Measurements from ENCODE around the gene C20orf141. TPM values are rescaled to one million over a fixed set of nuclear protein-coding genes. Genes with fewer than 3 reads are reported as not detected.
"Not testable (repeated sequence)": the region's sequence is repeated elsewhere in the genome, so short reads cannot be mapped to it uniquely, and the experiment has no call there.

C20orf141 gene
- total and polyA plus RNA-seq, 2 donors, result 1.3 TPM; not detected in 1

DNA sequence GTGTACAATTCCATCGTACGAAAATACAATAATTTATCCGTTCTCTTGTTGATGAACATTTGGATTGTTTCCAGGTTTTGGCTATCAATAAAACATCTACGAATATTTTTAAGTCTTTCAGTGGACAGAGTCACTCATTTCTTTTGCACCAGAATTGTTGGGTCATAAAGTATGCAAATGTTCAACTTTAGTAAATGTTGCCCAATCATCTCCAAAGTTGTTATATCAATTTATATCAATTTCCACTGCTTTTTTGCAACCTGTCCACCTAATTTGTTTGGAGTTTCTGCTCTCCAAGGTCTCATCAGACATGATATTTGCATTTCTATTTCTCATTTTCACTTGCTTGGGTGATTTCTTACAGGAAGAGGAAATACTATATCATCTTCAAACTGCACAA, 11.9 kb downstream of the C20orf141 start:
- Histone ChIP-seq H3K36me3 (ENCODE audit: control insufficient read depth in 2 of 2, insufficient read depth in 2 of 2, low read length in 1 of 2) (no peaks in the 10 kb centered on the region), H3K4me3 (ENCODE audit: low read length in 2 of 2) (no peak overlapping the region), H3K27ac (ENCODE audit: low read depth in 1 of 2, low read length in 1 of 2) (no peak overlapping the region), H3K4me1 (ENCODE audit: control insufficient read depth in 2 of 2, insufficient read depth in 2 of 2, low read length in 2 of 2) (peaks cover 10% of the 10 kb centered on the region in 2 donors), H3K27me3 (ENCODE audit: control insufficient read depth in 2 of 2, insufficient read depth in 1 of 2, low read length in 1 of 2) (peaks cover 5 to 24% of the 10 kb centered on the region in 2 donors), H3K9me3 (ENCODE audit: control insufficient read depth in 2 of 2, insufficient read depth in 1 of 2, low read length in 1 of 2) (no peaks in the 10 kb centered on the region)
- 97% methylated on average over 4 of the region's 4 CpGs for WGBS
- DNase-seq (ENCODE audit: low read depth in 6 of 9, low spot score in 9 of 9), result no peak

GRCh38 chr20:2829376-2829775, 14.6 kb downstream of the C20orf141 start:
- 80% methylated on average over 6 of the region's 6 CpGs for WGBS
- H3K27me3 ChIP-seq (ENCODE audit: control insufficient read depth in 2 of 2, insufficient read depth in 1 of 2, low read length in 1 of 2), result peaks cover 5 to 20% of the 10 kb centered on the region in 2 donors
- H3K36me3 ChIP-seq (ENCODE audit: control insufficient read depth in 2 of 2, insufficient read depth in 2 of 2, low read length in 1 of 2), result no peaks in the 10 kb centered on the region
- H3K4me3 ChIP-seq (ENCODE audit: low read length in 2 of 2), result no peak overlapping the region
- no peak overlapping the region for H3K27ac ChIP-seq (ENCODE audit: low read depth in 1 of 2, low read length in 1 of 2)
- no peaks in the 10 kb centered on the region for H3K9me3 ChIP-seq (ENCODE audit: control insufficient read depth in 2 of 2, insufficient read depth in 1 of 2, low read length in 1 of 2)
- peaks cover 3 to 8% of the 10 kb centered on the region in 2 donors for H3K4me1 ChIP-seq (ENCODE audit: control insufficient read depth in 2 of 2, insufficient read depth in 2 of 2, low read length in 2 of 2)
- no peak for DNase-seq (ENCODE audit: low read depth in 6 of 9, low spot score in 9 of 9)

- not testable (repeated sequence) for DNase-seq (ENCODE audit: low read depth in 6 of 9, low spot score in 9 of 9); H3K4me1 ChIP-seq (ENCODE audit: control insufficient read depth in 2 of 2, insufficient read depth in 2 of 2, low read length in 2 of 2); H3K4me3 ChIP-seq (ENCODE audit: low read length in 2 of 2); H3K9me3 ChIP-seq (ENCODE audit: control insufficient read depth in 2 of 2, insufficient read depth in 1 of 2, low read length in 1 of 2); H3K27ac ChIP-seq (ENCODE audit: low read depth in 1 of 2, low read length in 1 of 2); H3K36me3 ChIP-seq (ENCODE audit: control insufficient read depth in 2 of 2, insufficient read depth in 2 of 2, low read length in 1 of 2)
- WGBS, result 95% methylated on average over 7 of the region's 7 CpGs
- H3K27me3 ChIP-seq (ENCODE audit: control insufficient read depth in 2 of 2, insufficient read depth in 1 of 2, low read length in 1 of 2), result peaks cover 5 to 19% of the 10 kb centered on the region in 2 donors
Observed at GRCh38 chr20:2831206-2831605, 16.4 kb downstream of the C20orf141 start.

DNA sequence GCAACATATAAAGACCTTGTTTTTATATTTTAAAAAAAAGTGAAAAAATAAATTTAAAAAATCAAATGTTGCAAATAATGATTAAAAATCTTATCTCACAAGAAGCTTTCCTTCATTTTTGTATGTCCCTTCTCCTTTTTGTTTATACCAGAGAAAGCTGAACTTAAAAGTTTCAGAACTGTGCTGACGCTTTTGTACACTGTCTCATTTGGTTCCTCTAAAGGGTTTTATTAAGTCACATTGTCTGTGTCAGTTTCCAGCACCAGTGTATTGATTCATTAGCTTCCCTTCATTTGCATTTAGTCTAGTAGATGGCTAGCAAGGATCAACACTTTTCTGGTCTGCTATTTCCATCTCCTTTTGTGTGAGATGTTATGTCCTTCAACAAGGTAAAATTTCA, 19.0 kb downstream of the C20orf141 start:
- 96% methylated on average over 1 of the region's 1 CpG for WGBS
- no peaks in the 10 kb centered on the region for H3K9me3 ChIP-seq (ENCODE audit: control insufficient read depth in 2 of 2, insufficient read depth in 1 of 2, low read length in 1 of 2)
- no peak overlapping the region for H3K27ac ChIP-seq (ENCODE audit: low read depth in 1 of 2, low read length in 1 of 2)
- H3K4me3 ChIP-seq (ENCODE audit: low read length in 2 of 2), result no peak overlapping the region
- peaks cover 0 to 6% of the 10 kb centered on the region in 2 donors for H3K36me3 ChIP-seq (ENCODE audit: control insufficient read depth in 2 of 2, insufficient read depth in 2 of 2, low read length in 1 of 2)
- no peaks in the 10 kb centered on the region for H3K4me1 ChIP-seq (ENCODE audit: control insufficient read depth in 2 of 2, insufficient read depth in 2 of 2, low read length in 2 of 2)
- no peak for DNase-seq (ENCODE audit: low read depth in 6 of 9, low spot score in 9 of 9)
- H3K27me3 ChIP-seq (ENCODE audit: control insufficient read depth in 2 of 2, insufficient read depth in 1 of 2, low read length in 1 of 2), result peaks cover 2 to 9% of the 10 kb centered on the region in 2 donors

- H3K9me3 ChIP-seq (ENCODE audit: control insufficient read depth in 2 of 2, insufficient read depth in 1 of 2, low read length in 1 of 2), result no peaks in the 10 kb centered on the region
- H3K36me3 ChIP-seq (ENCODE audit: control insufficient read depth in 2 of 2, insufficient read depth in 2 of 2, low read length in 1 of 2), result peaks cover 0 to 6% of the 10 kb centered on the region in 2 donors
- peaks cover 0 to under 1% of the 10 kb centered on the region in 2 donors for H3K4me1 ChIP-seq (ENCODE audit: control insufficient read depth in 2 of 2, insufficient read depth in 2 of 2, low read length in 2 of 2)
- WGBS, result 98% methylated on average over 14 of the region's 14 CpGs
- DNase-seq (ENCODE audit: low read depth in 6 of 9, low spot score in 9 of 9), result no peak
- H3K4me3 ChIP-seq (ENCODE audit: low read length in 2 of 2), result no peak overlapping the region
- peaks cover 0 to 4% of the 10 kb centered on the region in 2 donors for H3K27me3 ChIP-seq (ENCODE audit: control insufficient read depth in 2 of 2, insufficient read depth in 1 of 2, low read length in 1 of 2)
- H3K27ac ChIP-seq (ENCODE audit: low read depth in 1 of 2, low read length in 1 of 2), result no peak overlapping the region
Observed at GRCh38 chr20:2834401-2835110, 19.8 kb downstream of the C20orf141 start.

DNA sequence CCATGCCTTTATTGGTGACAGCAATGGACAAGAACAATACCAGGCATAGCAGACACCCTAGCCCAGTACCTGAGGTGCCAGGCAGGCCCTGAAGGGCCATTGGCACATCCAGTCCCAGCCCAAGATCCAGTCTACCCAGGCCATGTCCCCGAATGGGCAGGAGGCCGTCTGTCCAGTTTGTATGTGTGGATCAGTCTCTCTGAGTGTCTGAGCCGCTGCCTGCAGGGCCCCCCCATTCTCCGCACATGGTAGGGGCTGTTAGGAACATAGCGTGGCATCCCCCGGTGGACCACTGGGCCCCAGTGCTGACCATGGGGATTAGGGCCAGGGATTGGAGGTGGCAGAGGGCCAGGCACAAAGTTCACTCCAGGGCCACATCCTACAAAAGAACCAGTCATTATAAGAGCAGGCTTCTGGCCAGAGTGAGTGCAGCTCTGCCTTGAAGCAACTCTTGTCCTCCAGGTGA, 20.6 kb downstream of the C20orf141 start:
- WGBS, result 99% methylated on average over 6 of the region's 6 CpGs
- H3K9me3 ChIP-seq (ENCODE audit: control insufficient read depth in 2 of 2, insufficient read depth in 1 of 2, low read length in 1 of 2), result no peaks in the 10 kb centered on the region

DNA sequence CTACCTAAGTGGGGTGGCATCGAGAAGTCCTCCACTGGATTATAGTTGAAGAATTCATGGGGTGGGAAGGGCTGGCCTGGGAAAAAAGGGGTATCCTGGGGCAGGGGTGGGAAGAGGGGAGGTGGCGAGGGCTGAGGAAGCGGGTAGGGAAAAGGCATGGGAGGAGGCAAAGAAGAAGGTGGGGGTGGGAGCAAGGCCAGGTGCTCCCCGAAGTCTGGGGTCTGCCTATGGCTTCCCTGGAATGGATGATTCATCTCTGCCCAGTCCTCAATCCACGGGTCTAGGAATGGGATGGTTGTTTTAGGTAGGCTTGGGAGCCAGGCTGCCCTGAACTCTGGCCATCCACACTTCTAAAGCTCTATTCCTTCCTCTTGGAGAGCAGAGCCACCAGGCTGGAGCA, 21.2 kb downstream of the C20orf141 start:
- peaks cover 0 to 6% of the 10 kb centered on the region in 2 donors for H3K36me3 ChIP-seq (ENCODE audit: control insufficient read depth in 2 of 2, insufficient read depth in 2 of 2, low read length in 1 of 2)
- WGBS, result 87% methylated on average over 5 of the region's 5 CpGs
- H3K27me3 ChIP-seq (ENCODE audit: control insufficient read depth in 2 of 2, insufficient read depth in 1 of 2, low read length in 1 of 2), result no peaks in the 10 kb centered on the region
- H3K27ac ChIP-seq (ENCODE audit: low read depth in 1 of 2, low read length in 1 of 2), result no peak overlapping the region
- no peak for DNase-seq (ENCODE audit: low read depth in 6 of 9, low spot score in 9 of 9)
- no peaks in the 10 kb centered on the region for H3K9me3 ChIP-seq (ENCODE audit: control insufficient read depth in 2 of 2, insufficient read depth in 1 of 2, low read length in 1 of 2)
- H3K4me1 ChIP-seq (ENCODE audit: control insufficient read depth in 2 of 2, insufficient read depth in 2 of 2, low read length in 2 of 2), result peaks cover 6 to 8% of the 10 kb centered on the region in 2 donors
- no peak overlapping the region for H3K4me3 ChIP-seq (ENCODE audit: low read length in 2 of 2)

More for the DNA sequence above, 20.6 kb downstream of the C20orf141 start:
- Histone ChIP-seq H3K27ac (ENCODE audit: low read depth in 1 of 2, low read length in 1 of 2) (no peak overlapping the region), H3K36me3 (ENCODE audit: control insufficient read depth in 2 of 2, insufficient read depth in 2 of 2, low read length in 1 of 2) (peaks cover 0 to 6% of the 10 kb centered on the region in 2 donors), H3K27me3 (ENCODE audit: control insufficient read depth in 2 of 2, insufficient read depth in 1 of 2, low read length in 1 of 2) (no peaks in the 10 kb centered on the region), H3K4me1 (ENCODE audit: control insufficient read depth in 2 of 2, insufficient read depth in 2 of 2, low read length in 2 of 2) (peaks cover 4 to 8% of the 10 kb centered on the region in 2 donors), H3K4me3 (ENCODE audit: low read length in 2 of 2) (no peak overlapping the region)
- no peak for DNase-seq (ENCODE audit: low read depth in 6 of 9, low spot score in 9 of 9)

DNA sequence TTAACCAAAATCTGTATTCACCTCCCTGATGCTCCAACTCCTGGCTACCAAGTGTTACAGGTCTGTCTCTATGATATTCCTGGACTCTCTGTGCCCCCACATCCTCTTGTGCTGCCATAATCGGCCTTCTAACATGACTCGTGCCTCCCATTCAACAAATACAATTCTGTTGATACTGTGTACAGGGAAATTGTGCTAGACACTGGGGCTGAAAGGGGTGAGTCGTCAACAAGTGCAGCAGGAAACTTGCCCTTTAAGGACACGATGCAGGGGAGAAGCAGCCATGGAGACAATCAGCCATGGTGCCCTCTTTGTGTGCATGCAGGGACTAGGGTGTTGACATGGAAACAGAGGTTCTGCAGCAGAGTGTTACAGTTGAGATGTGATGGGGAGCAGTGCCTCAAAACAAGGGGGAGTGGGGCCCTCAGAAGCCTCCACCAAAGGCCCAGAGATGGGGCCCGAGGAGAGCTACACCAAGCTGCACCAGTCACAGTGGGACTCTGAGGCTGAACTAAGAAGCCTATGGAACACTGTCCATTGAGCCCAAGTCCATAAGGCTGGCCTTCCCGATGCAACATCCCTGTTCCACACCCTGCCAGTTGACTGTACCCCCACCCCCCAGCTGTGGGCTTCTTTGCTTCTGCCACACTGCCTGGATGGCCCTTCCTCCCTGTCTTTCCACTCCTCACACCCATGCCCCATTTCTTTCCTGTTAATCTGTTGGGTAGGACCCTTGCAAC, 22.6 kb downstream of the C20orf141 start:
- Histone ChIP-seq H3K9me3 (ENCODE audit: control insufficient read depth in 2 of 2, insufficient read depth in 1 of 2, low read length in 1 of 2) (no peaks in the 10 kb centered on the region), H3K4me1 (ENCODE audit: control insufficient read depth in 2 of 2, insufficient read depth in 2 of 2, low read length in 2 of 2) (peaks cover 11 to 14% of the 10 kb centered on the region in 2 donors), H3K4me3 (ENCODE audit: low read length in 2 of 2) (no peak overlapping the region), H3K27me3 (ENCODE audit: control insufficient read depth in 2 of 2, insufficient read depth in 1 of 2, low read length in 1 of 2) (no peaks in the 10 kb centered on the region), H3K36me3 (ENCODE audit: control insufficient read depth in 2 of 2, insufficient read depth in 2 of 2, low read length in 1 of 2) (peaks cover 0 to 6% of the 10 kb centered on the region in 2 donors), H3K27ac (ENCODE audit: low read depth in 1 of 2, low read length in 1 of 2) (no peak overlapping the region)
- 94% methylated on average over 6 of the region's 6 CpGs for WGBS
- DNase-seq (ENCODE audit: low read depth in 6 of 9, low spot score in 9 of 9), result no peak

GRCh38 chr20:2838170-2838797, 23.5 kb downstream of the C20orf141 start:
- no peak for DNase-seq (ENCODE audit: low read depth in 6 of 9, low spot score in 9 of 9)
- 97% methylated on average over 19 of the region's 19 CpGs for WGBS
- peaks cover 0 to 6% of the 10 kb centered on the region in 2 donors for H3K36me3 ChIP-seq (ENCODE audit: control insufficient read depth in 2 of 2, insufficient read depth in 2 of 2, low read length in 1 of 2)

More at GRCh38 chr20:2838170-2838797, 23.5 kb downstream of the C20orf141 start:
- Histone ChIP-seq H3K4me3 (ENCODE audit: low read length in 2 of 2) (no peak overlapping the region), H3K27ac (ENCODE audit: low read depth in 1 of 2, low read length in 1 of 2) (no peak overlapping the region), H3K9me3 (ENCODE audit: control insufficient read depth in 2 of 2, insufficient read depth in 1 of 2, low read length in 1 of 2) (no peaks in the 10 kb centered on the region), H3K4me1 (ENCODE audit: control insufficient read depth in 2 of 2, insufficient read depth in 2 of 2, low read length in 2 of 2) (peaks cover 11 to 14% of the 10 kb centered on the region in 2 donors), H3K27me3 (ENCODE audit: control insufficient read depth in 2 of 2, insufficient read depth in 1 of 2, low read length in 1 of 2) (no peaks in the 10 kb centered on the region)
